Gastrocnemius medialis (tissue), 4 donors: ENCODE measurements around the gene SLC22A15. TPM values are rescaled to one million over a fixed set of nuclear protein-coding genes. Genes with fewer than 3 reads are reported as not detected.

Source experiments
- ATAC-seq, 2 donors: fragments of 150-250 bp; one replicate each; pipeline ENCODE4 v1.9.1; 2016
- DNase-seq, 2 donors: peaks; one replicate each; pipeline ENCODE4 v3.0.0-alpha.2; 2019
- H3K27ac ChIP-seq, 4 donors: fragments of 200-600 bp; sonication (generic); 1 replicate in 1 of 4; 2 replicates in 3 of 4; pipeline ENCODE4 v1.5.1; 2016 to 2018; ENCODE audit warnings: mild to moderate bottlenecking in 2 of 4, moderate library complexity in 1 of 4
- H3K27me3 ChIP-seq, 3 donors: fragments of 200-600 bp; sonication (generic) in 2 of 3; 1 replicate in 1 of 3; 2 replicates in 2 of 3; pipeline versions ENCODE4 v1.5.1 to v1.6.0; 2016 to 2019; ENCODE audit warnings: mild to moderate bottlenecking in 1 of 3, moderate library complexity in 1 of 3
- H3K36me3 ChIP-seq, 2 donors: fragments of 200-600 bp; sonication (generic) in 1 of 2; one replicate each; pipeline ENCODE4 v1.5.1; 2017 to 2018
- H3K4me1 ChIP-seq, 2 donors: fragments of 200-600 bp; sonication (generic) in 1 of 2; one replicate each; pipeline ENCODE4 v1.5.1; 2016 to 2017; ENCODE audit warnings: mild to moderate bottlenecking in 2 of 2
- H3K4me3 ChIP-seq, 4 donors: fragments of 200-600 bp; sonication (generic) in 3 of 4; 1 replicate in 1 of 4; 2 replicates in 3 of 4; pipeline ENCODE4 v1.5.1; 2016 to 2019; ENCODE audit warnings: mild to moderate bottlenecking in 2 of 4
- H3K9me3 ChIP-seq, 3 donors: fragments of 200-600 bp; sonication (generic) in 2 of 3; 1 replicate in 1 of 3; 2 replicates in 2 of 3; pipeline ENCODE4 v1.5.1; 2016 to 2019
- POLR2A ChIP-seq, 2 donors: fragments of 450-650 bp; IDR thresholded peaks; one replicate each; pipeline ENCODE4 v1.6.1; 2017; ENCODE audit warnings: antibody characterized with exemption in 2 of 2, mild to moderate bottlenecking in 2 of 2, moderate library complexity in 2 of 2
- in situ Hi-C, 4 donors: fragments of 200-750 bp; cut with MboI; loops; one replicate each; pipeline versions ENCODE4 v1.15.0 to v1.8.0; 2017; ENCODE audit warnings: low sequenced_read_pairs in 4 of 4
- intact Hi-C: fragments of 100-400 bp; cut with DNase I; formaldehyde crosslinking; loops from one replicate; pipeline ENCODE4 v1.15.1; 2023; ENCODE audit warnings: low total_unique reads
- total RNA-seq, 4 donors: library from RNA; depleted of rRNA; stranded (reverse); fragments of >200 nt; gene quantifications; one replicate each; pipeline versions ENCODE4 v1.1.0 to v1.2.3, GENCODE V29; 2016
- TF ChIP-seq, protein P1 (sequence below), 5 experiments: fragments of 450-650 bp in 3 of 5; fragments of 200-600 bp in 2 of 5; sonication (generic) in 2 of 5; IDR thresholded peaks in 4 of 5; conservative IDR thresholded peaks in 1 of 5; 1 replicate in 4 of 5; 2 replicates in 1 of 5; pipeline ENCODE4 v1.5.1; 2016 to 2019; ENCODE audit warnings: antibody characterized with exemption in 5 of 5, mild to moderate bottlenecking in 3 of 5, moderate library complexity in 3 of 5

Gene SLC22A15
- under 1 TPM; 0.15 to 0.62 (median 0.41) TPM for total RNA-seq

DNA sequence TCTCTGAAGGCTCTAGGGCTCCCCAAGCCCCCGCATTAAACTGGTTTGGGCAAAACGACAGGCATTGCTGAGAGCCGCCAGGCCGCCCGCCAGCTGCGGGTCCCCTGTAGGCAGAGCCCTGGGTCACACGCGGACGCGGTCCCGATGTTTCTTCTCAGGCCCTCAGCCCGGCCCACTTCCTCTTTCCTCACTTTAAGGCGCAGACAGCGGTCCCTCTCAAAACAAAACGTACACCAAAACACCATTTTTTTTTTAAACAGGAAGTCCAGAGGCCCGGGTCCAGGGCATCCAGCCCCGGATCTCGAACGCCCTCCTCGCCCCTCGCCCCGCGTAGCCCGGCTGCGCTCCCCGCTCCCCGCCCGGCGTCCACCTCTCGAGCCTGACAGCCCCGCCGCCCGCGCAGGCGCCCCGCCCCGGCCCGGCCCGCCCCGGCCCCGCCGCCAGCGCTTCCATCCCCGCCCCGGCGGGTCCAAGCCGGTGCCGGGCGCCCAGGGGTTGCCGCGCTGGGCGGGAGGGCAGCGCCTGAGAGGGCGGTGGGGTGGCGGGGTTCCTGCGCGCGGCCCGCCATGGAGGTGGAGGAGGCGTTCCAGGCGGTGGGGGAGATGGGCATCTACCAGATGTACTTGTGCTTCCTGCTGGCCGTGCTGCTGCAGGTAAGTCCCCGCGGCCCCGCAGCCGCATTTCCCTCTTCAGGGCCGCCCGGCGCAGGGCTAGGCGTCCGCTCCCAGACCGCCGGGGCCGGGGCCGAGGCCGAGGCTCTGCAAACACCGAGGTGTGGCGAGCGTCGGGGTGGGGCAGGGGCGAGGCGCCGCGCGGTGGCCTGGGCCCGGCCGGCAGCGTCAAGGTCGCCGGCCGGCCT, at the start of gene SLC22A15:
Gene SLC22A15, plus strand, starts transcription at position 452 of the 859 bp plus-strand sequence. Its CDS starts 115 bp downstream, at position 567.
- peak within 1 kb of the TSS; percentile 45 to 53 (median 48) for H3K4me3 ChIP-seq
- H3K36me3 ChIP-seq: no peaks in the 10 kb centered on the region
- TF ChIP-seq, protein P1, sequence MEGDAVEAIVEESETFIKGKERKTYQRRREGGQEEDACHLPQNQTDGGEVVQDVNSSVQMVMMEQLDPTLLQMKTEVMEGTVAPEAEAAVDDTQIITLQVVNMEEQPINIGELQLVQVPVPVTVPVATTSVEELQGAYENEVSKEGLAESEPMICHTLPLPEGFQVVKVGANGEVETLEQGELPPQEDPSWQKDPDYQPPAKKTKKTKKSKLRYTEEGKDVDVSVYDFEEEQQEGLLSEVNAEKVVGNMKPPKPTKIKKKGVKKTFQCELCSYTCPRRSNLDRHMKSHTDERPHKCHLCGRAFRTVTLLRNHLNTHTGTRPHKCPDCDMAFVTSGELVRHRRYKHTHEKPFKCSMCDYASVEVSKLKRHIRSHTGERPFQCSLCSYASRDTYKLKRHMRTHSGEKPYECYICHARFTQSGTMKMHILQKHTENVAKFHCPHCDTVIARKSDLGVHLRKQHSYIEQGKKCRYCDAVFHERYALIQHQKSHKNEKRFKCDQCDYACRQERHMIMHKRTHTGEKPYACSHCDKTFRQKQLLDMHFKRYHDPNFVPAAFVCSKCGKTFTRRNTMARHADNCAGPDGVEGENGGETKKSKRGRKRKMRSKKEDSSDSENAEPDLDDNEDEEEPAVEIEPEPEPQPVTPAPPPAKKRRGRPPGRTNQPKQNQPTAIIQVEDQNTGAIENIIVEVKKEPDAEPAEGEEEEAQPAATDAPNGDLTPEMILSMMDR (IDR thresholded peaks at IDR 0.05 in 4 of 5, conservative IDR thresholded peaks at IDR 0.05 in 1 of 5): no peak
- no peak for TF ChIP-seq POLR2A (IDR thresholded peaks at IDR 0.05)
- peaks cover 14 to 32% (median 15%) of the 10 kb centered on the region in 3 donors for H3K27me3 ChIP-seq
- intact Hi-C loops (no loop called here), in situ Hi-C loops (loop anchor here in 1 of 4 donors (25.0 kb wide), 1 partner anchor 164 kb away; no protein-coding TSS in a partner anchor)
- peak; percentile 17 to 26 for DNase-seq
- no peaks in the 10 kb centered on the region for H3K9me3 ChIP-seq
- no peaks in the 10 kb centered on the region for H3K4me1 ChIP-seq
- peak within 1 kb of the TSS; percentile 18 to 38 (median 23) for H3K27ac ChIP-seq
- peak; percentile 51 to 53 for ATAC-seq

DNA sequence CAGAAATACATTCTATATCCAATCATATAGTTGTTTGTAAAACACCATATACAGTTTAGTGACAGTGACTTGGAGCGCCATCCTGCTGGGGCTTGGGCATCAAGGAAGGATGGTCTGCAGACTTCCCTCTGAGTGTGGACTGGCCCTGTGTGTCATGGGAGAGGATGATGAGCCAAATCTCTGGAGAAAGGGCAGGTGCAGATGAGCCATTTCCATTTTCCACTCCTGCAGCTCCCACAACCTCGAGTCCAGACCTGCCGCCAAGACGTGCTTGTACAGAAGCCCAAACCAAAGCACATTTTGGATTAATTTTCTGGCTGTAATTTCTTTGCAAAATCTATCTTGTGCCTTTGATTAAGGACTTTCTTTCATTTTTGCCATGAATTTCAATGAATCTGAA, 48.3 kb upstream of the SLC22A15 start:
- H3K27me3 ChIP-seq: no peaks in the 10 kb centered on the region
- intact Hi-C loops (no loop called here), in situ Hi-C loops (no loop called here)
- no peaks in the 10 kb centered on the region for H3K4me1 ChIP-seq
- no peaks in the 10 kb centered on the region for H3K9me3 ChIP-seq
- no peak for TF ChIP-seq POLR2A (IDR thresholded peaks at IDR 0.05)
- TF ChIP-seq, protein P1 (IDR thresholded peaks at IDR 0.05 in 4 of 5, conservative IDR thresholded peaks at IDR 0.05 in 1 of 5): no peak
- DNase-seq (no peak), ATAC-seq (no peak)
- no peak overlapping the region for H3K4me3 ChIP-seq
- H3K36me3 ChIP-seq: no peaks in the 10 kb centered on the region
- no peak overlapping the region for H3K27ac ChIP-seq

DNA sequence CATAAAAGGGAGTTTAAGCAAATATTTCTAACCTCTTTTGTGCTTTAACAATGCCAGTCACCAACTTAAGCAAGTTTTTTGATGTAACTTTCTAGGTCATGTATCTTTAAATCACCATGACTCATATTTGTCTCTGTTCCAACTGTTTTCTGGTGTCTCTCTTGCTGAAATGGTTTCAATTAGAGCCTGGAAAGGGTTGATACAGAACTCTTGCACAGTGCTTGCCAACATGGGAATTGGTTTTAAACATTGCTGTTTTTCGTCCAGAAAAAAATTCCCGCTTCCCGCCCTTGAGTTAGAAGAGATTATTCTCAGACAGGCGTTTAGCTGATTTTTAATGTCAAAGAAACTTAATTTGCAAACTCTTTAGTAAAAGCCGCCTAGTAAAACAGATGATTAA, 46.4 kb upstream of the SLC22A15 start:
- Histone ChIP-seq H3K27ac (no peak overlapping the region), H3K9me3 (no peaks in the 10 kb centered on the region), H3K27me3 (no peaks in the 10 kb centered on the region), H3K36me3 (no peaks in the 10 kb centered on the region), H3K4me1 (no peaks in the 10 kb centered on the region), H3K4me3 (no peak overlapping the region)
- intact Hi-C loops: no loop called here
- no peak for TF ChIP-seq POLR2A (IDR thresholded peaks at IDR 0.05)
- TF ChIP-seq, protein P1 (IDR thresholded peaks at IDR 0.05 in 4 of 5, conservative IDR thresholded peaks at IDR 0.05 in 1 of 5): no peak
- no peak for ATAC-seq
- no peak for DNase-seq
- in situ Hi-C loops: no loop called here

DNA sequence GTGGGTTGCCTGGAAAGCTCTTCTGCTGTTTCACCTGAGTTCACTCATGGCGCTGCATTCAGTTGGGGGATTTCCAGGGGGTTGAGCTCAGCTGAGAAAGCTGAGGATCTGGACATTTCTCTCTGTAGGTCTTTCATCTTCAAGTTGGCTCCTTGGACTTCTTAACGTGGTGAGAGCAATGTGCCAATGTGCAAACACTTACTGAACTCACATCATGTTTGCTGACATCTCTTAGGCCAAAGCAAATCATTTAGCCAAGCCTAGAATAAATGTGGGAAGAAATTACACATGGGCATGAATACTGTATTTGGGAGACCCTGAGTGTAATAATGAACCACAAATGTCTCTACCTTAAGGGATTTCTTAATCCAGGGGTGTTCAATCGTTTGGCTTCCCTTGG, 42.7 kb upstream of the SLC22A15 start:
- Histone ChIP-seq H3K27me3 (no peaks in the 10 kb centered on the region), H3K4me1 (no peaks in the 10 kb centered on the region), H3K36me3 (no peaks in the 10 kb centered on the region), H3K27ac (no peak overlapping the region), H3K4me3 (no peak overlapping the region), H3K9me3 (no peaks in the 10 kb centered on the region)
- intact Hi-C loops (no loop called here), in situ Hi-C loops (no loop called here)
- no peak for TF ChIP-seq POLR2A (IDR thresholded peaks at IDR 0.05)
- TF ChIP-seq, protein P1 (IDR thresholded peaks at IDR 0.05 in 4 of 5, conservative IDR thresholded peaks at IDR 0.05 in 1 of 5): no peak
- DNase-seq (no peak), ATAC-seq (no peak)
